GM18867 (cell line): Measurements from ENCODE around the gene TRPM4.
"Not testable (repeated sequence)": the region's sequence is repeated elsewhere in the genome, so short reads cannot be mapped to it uniquely, and the experiment has no call there.

Experiments used
- ATAC-seq: cut with Tn5 transposase; IDR thresholded peaks from one replicate; pipeline ENCODE4 v1.9.1; 2021; ENCODE audit warnings: mild to moderate bottlenecking, moderate library complexity; ENCODE audit not compliant: unreplicated experiment

Gene TRPM4

DNA sequence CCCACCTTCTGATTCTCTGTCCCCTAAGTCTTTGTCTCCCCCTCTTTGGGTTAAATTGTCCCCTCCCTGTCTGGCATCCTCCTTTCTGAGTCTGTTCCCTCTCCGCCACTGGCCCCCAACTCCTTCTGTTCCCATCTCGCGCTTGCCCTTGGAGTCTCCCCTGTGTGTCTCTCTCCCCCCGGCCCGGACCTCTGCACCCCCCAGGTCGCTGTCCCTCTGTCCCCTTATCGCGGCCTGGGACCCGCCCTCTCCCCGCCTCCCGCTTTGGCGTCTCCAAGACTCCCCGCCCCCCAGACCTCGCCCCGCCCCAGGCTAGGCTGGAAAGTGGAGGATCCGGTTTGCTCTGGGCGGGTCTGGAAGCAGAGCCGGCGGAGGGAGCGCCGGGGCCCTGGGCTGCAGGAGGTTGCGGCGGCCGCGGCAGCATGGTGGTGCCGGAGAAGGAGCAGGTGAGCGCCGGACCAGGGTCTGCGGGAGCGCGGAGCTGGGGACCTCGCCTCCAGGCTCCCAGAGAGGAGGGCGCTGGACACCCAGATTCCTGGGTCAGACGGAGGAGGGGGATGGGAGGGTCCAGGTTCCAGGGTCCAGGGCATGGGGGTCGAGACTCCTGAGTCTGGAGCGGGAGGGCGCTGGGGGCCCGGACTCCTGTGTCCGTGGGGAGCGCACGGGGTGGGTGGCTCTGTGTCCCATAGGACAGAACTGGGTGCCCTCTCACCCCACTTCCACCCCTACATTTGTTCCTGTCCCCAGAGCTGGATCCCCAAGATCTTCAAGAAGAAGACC, at the start of gene TRPM4:
Gene TRPM4 (plus strand): TSS at position 348 of the 780 bp plus-strand sequence. CDS start 75 bp downstream, at position 423.
- no peak for ATAC-seq

DNA sequence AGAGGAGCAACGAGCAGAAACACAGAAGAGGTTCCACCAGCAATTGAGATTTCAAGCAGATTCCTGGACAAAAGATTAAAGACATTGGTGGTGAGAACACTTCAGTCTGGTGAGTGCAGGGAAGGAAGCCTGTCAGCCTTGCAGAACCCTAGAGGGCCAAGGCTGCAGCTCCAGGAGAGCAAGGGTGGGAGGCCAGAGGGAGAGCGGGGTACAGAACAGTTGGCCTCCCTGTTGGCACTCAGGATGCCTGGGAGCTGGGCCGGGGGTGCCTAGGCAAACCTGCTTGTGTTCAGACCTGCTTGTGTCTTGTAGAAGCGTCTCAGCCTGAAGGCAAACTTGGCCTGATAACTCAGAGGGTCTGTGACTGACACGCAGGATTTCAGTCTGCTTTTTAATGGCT, 48.5 kb upstream of the TRPM4 start:
- ATAC-seq: no peak

DNA sequence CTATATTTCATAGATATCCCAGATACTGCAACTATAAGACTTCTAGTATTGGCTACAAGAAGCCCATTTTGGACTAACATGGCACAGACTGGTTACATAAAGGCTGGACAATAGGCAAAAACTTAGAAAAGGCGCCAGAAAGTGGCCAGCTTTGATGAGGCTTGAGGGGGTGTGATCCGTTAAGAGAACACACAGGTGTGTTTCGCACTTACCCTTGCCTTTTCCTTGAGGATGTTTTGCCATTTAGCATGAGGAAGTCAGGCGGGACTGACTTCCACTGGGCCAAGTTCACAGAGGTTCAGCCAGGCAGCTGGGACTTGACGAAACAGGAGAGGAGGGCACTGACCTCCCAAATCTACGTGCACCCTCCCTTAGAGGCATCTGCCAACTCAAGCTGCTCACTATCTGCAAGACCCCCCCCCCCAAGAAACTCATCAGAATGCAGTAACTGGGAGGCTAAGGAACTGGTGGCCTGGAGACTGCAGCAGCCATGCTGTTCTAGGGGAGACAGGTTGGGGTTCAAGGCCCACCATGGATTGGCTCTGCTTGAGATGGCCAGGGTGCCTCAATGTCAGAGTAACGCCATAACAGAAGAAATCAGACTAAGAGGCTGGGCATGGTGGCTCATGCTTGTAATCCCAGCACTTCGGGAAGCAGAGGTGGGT, 47.9 kb upstream of the TRPM4 start:
- ATAC-seq: no peak

DNA sequence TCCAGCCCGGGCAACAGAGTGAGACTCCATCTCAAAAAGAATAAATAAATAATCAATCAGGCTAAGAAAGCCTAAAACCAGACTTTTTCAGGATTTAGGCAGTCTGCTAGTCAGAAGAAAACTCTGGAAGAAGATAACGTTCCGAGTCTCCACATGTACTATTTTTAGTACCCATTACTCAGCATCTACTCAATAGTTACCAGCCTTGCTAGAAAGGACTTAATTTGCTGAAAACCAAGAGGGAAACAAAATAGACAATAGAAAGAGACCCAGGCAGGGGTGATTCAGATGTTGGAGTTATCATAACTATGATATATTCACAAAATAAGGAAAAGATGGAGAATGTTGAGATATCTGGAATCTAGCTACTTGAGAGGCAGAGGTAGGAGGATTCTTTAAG, 47.0 kb upstream of the TRPM4 start:
- no peak for ATAC-seq

DNA sequence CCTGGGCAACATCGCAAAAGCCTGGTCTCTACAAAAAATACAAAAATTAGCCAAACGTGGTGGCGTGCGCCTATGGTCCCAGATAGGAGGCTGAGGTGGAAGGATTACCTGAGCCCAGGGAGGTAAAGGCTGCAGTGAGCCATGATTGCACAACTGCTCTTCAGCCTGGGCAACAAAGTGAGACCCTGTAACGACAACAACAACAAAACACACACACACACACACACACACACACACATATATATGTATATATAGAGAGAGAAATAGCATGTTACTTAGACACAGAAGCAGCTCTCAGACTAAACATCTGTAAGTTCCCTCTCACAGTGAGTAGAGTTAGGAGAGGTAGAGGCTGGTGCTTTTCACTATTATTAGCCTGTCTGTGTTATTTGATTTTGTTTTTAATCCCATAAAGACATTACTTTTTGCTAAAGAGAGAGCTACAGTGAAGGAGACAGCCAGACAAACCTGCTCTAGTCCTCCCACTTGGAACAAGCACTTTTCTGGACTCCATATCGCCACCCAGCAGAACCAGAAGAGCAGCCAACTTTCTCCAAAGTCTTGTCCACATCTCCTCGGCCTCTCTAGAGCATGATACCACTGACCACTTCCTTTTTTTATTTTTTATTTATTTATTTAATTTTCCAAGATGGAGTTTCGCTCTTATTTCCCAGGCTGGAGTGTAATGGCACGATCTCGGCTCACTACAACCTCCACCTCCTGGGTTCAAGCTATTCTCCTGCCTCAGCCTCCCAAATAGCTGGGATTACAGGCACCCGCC, 46.2 kb upstream of the TRPM4 start:
- no peak for ATAC-seq

DNA sequence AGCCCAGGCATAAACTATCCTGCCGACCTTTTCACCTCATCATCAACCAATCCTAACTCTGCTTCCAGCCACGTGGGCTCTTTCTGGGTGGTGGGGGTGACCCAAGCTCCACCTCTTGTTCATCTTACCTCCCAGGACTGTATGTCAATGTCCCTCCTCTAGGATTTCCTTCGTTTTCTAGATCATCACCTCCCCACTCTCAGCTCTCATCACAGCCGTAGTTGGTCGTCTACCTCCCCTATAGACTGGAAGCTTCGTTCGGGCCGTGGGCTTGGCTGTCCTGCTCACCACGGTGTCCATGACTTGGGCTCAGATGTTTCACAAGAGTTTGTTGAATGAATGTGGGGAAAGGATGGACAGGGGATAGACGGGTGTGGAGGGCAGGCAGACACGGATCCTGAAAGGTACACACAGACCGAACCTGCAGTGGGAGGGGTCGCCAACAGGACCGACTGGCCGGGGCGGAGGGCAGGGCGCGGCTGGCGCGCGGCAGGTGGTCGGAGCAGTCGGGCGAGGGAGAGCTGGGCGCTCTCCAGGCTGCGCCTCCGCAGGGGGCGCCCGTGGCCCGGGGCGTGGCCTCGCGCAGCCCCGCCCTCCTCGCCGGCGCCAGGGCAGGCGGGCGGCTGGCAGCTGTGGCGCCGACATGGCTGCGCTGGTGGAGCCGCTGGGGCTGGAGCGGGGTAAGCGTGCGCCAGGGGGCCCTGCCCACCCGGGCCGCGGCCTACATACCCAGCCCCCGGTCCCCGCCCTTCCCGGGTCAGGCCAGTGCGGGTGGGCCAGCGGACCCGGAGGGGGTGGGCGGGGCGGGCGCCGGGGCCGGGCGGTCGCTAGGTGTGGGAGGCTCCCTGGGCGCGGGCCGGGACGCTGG, 43.6 kb upstream of the TRPM4 start, which contains the start of gene LIN7B:
Gene LIN7B (plus strand): TSS at position 609 of the 868 bp plus-strand sequence. CDS start 35 bp downstream, at position 644.
- ATAC-seq: peak; percentile 47

DNA sequence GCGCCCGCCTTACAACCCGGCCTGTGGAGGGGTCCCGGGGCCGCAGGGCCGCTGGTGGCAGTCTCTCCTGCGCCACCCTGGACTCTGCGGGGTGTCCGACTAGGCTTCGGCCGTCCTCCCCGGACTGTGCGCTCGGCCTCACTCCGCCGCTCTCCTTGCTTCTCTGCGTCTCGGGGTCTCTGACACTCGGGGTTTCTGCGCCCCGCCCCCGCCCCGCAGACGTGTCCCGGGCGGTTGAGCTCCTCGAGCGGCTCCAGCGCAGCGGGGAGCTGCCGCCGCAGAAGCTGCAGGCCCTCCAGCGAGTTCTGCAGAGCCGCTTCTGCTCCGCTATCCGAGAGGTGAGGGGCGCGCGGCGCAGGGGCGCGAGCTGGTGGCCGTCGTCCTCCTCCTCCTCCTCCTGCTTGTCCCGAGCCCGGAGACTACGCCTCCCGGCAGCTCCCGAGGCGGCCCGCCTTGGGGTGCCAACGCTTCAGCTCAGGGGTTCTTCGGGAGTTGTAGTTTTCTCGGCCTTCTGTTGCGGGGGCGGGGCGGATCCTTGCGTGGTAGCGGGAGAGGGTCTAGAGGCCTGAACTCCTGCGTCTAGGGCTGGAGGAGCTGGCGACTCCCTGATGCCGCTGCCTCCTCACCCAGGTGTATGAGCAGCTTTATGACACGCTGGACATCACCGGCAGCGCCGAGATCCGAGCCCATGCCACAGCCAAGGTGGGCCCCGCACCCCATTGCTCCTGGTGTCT, 42.8 kb upstream of the TRPM4 start:
- ATAC-seq: no peak

DNA sequence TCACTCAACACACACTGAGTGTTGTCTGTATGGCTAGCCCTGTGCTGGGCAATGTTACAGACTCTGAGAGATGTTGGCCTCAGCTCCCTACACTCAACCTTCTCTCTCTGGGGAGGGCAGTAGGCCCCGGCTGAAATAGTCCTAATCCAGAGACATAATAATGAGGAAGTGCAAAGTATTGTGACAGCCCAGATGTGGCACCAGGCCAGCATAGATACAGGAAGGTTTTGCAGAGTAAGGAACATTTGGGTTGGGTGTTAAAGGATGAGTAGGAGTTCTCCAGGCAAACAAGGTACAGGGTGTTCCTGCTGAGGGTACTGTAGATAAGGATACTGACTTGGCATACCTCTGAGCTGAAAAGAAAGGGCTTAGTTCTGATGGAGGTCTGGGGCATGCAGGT, 41.0 kb upstream of the TRPM4 start:
- ATAC-seq: no peak

DNA sequence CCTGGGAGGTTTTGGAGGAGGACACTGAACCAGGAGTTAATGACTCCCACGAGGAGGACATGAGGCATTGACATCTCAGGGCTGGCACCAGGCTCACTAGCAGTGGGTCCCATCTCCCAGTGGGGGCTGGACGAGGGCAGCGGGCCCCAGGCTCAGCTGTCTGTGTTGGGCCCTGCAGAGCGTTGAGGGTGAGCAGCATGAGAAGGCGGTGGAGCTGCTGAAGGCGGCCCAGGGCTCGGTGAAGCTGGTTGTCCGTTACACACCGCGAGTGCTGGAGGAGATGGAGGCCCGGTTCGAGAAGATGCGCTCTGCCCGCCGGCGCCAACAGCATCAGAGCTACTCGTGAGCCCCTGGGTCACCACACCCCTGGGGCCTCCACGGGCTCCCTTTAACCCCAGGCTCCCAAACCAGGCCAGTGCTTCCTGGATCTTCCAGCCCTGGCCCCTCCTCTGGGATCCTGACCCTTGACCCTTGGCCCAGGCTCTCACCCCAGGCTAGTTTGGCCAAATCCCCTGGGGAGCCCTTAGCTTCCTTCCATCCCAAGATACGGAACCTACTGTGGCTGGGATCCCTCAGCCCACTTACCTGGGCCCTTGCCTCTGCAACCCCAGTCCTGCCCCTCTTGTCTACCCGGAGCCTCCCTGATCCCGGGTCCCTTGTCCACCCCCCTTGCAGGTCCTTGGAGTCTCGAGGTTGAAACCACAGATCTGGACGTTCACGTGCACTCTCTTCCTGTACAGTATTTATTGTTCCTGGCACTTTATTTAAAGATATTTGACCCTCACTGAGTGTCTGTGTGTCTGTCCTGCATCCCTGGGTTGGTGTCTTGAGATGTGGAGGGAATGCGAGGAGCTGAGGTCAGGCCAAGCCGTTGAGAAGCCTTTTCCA, 39.7 kb upstream of the TRPM4 start:
- no peak for ATAC-seq

DNA sequence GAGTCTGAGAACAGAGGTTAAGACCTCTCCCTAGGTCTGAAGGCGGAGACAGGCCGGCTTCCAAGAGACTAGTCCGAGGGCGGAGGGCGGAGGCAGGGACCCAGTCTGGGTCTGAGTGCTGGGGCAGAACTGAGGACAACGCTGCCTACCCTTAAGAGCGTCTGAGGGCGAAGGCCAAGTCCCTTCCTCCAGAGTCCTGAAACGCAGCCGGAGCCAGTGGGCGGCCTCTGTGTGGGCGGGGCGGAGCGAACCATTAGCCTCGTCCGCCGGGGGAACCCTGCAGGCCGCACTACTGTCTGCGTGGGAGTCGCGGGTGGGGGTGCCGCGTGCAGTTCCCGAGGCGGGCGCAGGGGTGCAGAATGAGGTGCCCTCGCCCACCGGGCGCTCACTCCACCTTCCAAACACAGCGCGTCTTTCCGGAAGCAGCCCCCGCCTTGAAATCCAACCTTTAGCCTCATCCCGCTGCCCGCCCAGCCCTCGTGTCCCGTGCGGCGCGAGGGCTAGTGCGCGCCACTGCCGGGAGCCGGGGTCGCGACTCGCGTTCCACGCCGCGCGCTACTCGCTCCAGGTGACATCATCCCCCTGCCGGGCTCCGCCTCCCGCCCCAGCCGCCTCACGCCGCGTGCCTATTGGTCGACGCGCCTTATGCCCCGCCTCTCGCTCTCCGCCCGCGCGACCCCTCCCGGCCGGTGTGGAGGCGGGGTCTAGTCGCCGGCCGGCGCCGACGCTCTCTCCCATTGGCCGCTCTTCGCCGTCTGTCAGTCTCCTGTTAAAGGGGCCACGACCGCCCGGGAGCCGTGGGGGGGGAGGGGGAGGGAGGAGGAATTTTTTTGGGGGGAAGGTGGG, 38.8 kb upstream of the TRPM4 start, which contains the start of gene C19orf73:
Gene C19orf73 (minus strand): TSS at position 579 of the 846 bp plus-strand sequence. CDS start 121 bp downstream, at position 458.
- ATAC-seq: peak; percentile 75

DNA sequence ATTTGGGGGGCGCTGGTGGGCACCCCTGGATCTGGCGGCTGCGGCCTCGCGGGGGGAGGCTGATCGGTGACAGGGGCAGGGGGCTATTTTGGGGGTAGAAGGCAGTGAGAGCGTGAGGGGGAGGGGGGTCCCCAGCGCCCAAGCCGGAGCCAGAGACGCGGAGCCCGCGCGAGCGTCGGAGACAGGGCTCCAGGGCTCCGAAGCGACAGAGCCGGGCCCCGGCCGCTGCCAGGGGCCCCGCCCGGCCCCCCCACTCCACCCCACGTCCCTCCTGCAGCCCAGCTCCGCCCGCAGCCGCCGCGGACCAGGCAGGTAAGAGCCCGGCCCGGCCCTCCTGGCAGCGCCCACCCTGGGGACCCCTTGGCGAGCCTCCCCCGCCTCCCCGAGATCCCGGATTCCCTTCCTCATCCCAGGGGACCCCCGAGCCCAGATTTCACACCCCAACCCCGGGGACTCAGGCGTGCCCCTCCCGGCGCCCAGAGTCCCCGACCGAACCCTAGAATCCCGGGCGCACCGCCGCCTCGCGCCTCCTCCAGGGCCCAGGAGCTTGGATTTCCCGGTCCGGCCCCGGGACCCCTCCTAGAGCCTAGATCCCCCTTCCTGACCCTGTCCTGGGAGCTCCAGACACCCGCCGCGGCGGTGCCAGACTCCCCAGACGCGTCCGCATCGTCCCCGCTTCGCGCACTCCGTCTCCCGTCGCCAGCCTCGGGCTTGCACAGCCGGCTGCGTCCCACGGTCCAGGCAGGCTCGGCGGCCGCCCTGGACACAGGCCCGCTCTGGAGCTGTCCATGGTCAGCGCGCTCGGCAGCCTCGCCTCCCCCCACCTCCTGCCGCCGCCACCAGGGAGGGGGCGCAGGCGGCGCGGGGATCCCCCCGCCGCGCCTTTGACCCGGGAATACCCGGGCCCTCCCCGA, 37.9 kb upstream of the TRPM4 start, which contains the start of gene PPFIA3:
Gene PPFIA3 (plus strand): TSS at position 134 of the 914 bp plus-strand sequence. CDS start 8,330 bp downstream, outside the sequence.
- ATAC-seq: no peak

DNA sequence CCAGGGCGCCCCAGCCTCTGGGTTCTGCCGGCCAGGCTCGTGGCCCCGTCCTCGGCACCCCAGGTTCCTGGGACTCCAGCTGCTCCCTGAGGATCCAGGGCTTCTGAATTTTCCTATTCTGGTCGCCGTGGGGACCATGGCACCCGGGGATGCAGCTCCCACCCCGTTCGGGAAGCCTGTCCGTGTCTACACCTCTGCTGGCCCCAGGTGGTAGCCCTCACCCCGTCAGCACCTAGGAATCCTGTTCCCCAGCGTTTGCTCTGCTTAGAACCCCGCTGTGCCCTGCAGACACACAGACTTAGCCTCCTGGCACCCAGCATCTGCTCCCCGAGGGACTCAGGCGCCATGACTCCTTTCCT, 37.3 kb upstream of the TRPM4 start:
- ATAC-seq: no peak

DNA sequence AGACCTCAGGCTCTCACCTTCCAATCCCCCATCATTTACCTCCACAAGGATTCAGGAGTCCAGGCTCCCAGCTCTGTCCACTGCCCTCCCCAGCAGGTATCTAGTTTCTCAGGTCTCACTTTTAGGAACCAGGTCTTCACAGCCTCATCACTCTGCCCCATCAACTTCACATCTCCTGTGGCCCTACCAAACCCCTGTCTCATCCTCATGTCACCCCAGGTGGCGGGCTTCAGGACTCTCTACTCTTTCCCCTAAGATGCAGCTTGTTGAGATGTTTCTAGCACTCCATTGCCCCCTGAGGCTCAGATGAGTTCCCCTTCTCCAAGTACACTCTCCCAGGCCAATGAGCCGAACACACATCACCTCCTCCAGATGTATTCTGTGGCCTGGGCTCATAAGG, 36.7 kb upstream of the TRPM4 start:
- no peak for ATAC-seq

DNA sequence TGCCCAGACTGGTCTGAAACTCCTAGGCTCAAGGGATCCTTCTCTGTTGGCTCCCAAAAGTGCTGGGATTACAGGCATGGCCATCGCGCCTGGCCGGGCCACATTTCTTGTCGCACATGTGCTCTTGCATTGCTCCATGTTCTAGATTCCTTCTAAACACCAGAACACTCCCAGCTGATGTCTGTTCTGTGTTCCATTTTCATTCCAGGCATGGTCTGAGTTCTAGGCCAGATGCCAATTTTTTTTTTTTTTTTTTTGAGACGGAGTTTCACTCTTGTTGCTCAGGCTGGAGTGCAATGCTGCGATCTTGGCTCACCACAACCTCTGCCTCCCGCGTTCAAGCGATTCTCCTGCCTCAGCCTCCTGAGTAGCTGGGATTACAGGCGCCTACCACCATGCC, 35.8 kb upstream of the TRPM4 start:
- ATAC-seq: not testable (repeated sequence)

DNA sequence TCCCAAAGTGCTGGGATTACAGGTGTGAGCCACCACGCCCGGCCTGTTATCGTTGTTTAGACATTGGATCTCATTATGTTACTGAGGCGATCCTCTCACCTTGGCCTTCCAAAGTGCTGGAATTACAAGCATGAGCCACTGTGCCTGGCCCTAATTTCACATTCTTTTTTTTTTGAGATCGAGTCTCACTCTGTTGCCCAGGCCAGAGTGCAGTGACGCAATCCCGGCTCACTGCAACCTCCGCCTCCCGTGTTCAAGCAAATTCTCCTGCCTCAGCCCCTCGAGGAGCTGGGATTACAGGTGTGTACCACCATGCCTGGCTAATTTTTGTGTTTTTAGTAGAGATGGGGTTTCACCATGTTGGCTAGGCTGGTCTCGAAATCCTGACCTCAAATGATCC, 34.3 kb upstream of the TRPM4 start:
- not testable (repeated sequence) for ATAC-seq

DNA sequence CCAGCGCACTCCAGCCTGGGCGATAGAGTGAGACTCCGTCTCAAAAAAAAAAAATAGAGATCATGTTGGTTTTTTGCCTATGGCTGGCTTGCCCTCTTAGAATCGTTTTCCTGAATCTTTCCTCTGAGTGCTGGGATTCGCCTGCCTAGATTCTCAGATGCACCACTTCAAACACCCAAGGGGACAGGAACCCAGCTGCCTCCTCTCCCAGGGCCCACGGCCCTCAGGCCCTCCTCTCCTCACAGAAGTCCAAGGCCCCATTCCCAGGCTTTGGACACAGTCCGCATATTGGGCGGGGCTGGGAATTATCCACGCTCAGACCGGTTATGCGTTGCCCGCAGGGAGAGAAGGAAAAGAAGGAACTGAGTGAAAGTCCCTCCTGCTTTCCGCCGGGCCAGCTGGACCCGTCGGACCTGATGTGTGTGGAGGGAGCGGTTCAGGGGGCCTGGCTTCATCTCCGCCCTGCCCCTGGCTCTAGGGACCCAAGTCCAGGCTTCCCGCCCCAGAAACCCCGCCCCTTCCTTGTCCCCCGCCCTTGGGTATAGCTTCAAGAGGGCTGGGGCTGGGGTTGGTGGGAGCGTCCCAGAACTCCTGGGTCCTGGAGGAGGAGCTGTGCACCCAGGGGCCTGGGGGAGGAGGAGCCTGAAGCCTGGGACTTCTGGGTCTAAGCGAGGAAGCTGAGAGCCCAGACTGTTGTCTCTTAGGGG, 32.4 kb upstream of the TRPM4 start:
- no peak for ATAC-seq
